Stimulated activated CD4-positive, alpha-beta T cell treated with anti-CD3 and anti-CD28 coated beads, Interleukin-1b, Interleukin-23, amount 100 ng/mL, for 48 hours (primary cell): Measurements from ENCODE around the gene VMP1.
"Not testable (repeated sequence)": the region's sequence is repeated elsewhere in the genome, so short reads cannot be mapped to it uniquely, and the experiment has no call there.

Experiments
- DNase-seq: peaks from one replicate; pipeline ENCODE4 v3.0.0-alpha.2; 2020

Gene VMP1

GRCh38 chr17:59756236-59756818 is 48.9 kb downstream of the VMP1 start:
- DNase-seq: no peak

- no peak for DNase-seq
Observed at GRCh38 chr17:59757043-59757442, 49.6 kb downstream of the VMP1 start.

- no peak for DNase-seq
Observed at GRCh38 chr17:59757470-59757869, 50.0 kb downstream of the VMP1 start.

GRCh38 chr17:59757881-59758385 is 50.5 kb downstream of the VMP1 start:
- no peak for DNase-seq

- not testable (repeated sequence) for DNase-seq
Observed at GRCh38 chr17:59758998-59759651, 51.7 kb downstream of the VMP1 start.

GRCh38 chr17:59760160-59760559 is 52.7 kb downstream of the VMP1 start:
- DNase-seq: no peak

GRCh38 chr17:59761385-59762048 is 54.1 kb downstream of the VMP1 start:
- DNase-seq: no peak

GRCh38 chr17:59762049-59762823 is 54.8 kb downstream of the VMP1 start:
- DNase-seq: no peak

GRCh38 chr17:59762824-59763374 is 55.4 kb downstream of the VMP1 start:
- no peak for DNase-seq

- no peak for DNase-seq
Observed at GRCh38 chr17:59763861-59764260, 56.4 kb downstream of the VMP1 start.

- DNase-seq: no peak
Observed at GRCh38 chr17:59764292-59764741, 56.9 kb downstream of the VMP1 start.

GRCh38 chr17:59765038-59765437 is 57.6 kb downstream of the VMP1 start:
- DNase-seq: no peak

- DNase-seq: no peak
Observed at GRCh38 chr17:59766491-59766890, 59.0 kb downstream of the VMP1 start.

- DNase-seq: no peak
Observed at GRCh38 chr17:59767176-59767575, 59.7 kb downstream of the VMP1 start.

- no peak for DNase-seq
Observed at GRCh38 chr17:59769887-59770286, 62.4 kb downstream of the VMP1 start.

- DNase-seq: no peak
Observed at GRCh38 chr17:59771093-59771492, 63.6 kb downstream of the VMP1 start.

- DNase-seq: no peak
Observed at GRCh38 chr17:59775786-59776350, 68.4 kb downstream of the VMP1 start.

- DNase-seq: no peak
Observed at GRCh38 chr17:59776577-59776976, 69.1 kb downstream of the VMP1 start.

- no peak for DNase-seq
Observed at GRCh38 chr17:59777033-59777432, 69.6 kb downstream of the VMP1 start.

- no peak for DNase-seq
Observed at GRCh38 chr17:59778996-59779395, 71.5 kb downstream of the VMP1 start.

GRCh38 chr17:59779521-59779920 is 72.1 kb downstream of the VMP1 start:
- DNase-seq: no peak

GRCh38 chr17:59780548-59780947 is 73.1 kb downstream of the VMP1 start:
- DNase-seq: not testable (repeated sequence)
